Retinal pigment epithelial cell (primary cell): Measurements from ENCODE around the gene HBS1L.

Experiments used
- DNase-seq: peaks from one replicate; pipeline ENCODE4 v3.0.0-alpha.2; 2010; ENCODE audit warnings: low read depth
- H3K4me3 ChIP-seq: 2 replicates; pipeline ENCODE4 v1.5.1; 2011; ENCODE audit warnings: mild to moderate bottlenecking, low read length, control low read depth, moderate library complexity
- CTCF ChIP-seq: conservative IDR thresholded peaks from 2 replicates; pipeline ENCODE4 v1.5.1; 2011; ENCODE audit warnings: low read depth, low read length, control low read depth, inconsistent platforms

The HBS1L gene

DNA sequence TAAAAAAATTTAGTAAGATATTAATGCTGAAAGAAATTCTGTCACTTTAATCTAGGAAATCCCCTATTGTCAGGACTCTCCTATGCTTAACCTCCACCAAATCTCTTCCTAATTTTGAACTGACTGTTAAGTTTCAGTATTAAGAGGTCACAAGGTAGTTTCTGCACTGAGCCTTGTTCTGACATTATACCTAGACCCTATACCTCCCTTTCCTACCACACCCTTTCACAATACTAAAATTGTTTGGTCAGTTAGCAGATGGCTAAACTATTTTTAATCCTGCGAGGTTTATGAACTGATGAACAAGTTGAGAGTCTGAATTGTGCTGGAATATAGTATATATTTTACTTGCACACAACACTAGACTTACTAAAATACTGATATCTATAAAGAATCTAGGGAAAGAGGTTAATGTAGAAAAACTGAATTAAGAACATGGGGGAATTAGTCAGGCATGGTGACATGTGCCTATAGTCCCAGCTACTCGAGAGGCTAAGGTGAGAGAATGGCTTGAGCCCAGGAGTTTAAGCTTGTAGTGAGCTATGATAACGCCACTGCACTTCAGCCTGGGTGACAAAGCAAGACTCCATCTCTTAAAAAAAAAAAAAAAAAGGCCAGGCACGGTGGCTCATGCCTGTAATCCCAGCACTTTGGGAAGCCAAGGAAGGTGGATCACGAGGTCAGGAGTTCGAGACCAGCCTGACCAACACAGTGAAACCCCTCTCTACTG is 51.5 kb downstream of the HBS1L start:
- H3K4me3 ChIP-seq = no peak overlapping the region
- TF ChIP-seq CTCF = no peak
- no peak for DNase-seq

DNA sequence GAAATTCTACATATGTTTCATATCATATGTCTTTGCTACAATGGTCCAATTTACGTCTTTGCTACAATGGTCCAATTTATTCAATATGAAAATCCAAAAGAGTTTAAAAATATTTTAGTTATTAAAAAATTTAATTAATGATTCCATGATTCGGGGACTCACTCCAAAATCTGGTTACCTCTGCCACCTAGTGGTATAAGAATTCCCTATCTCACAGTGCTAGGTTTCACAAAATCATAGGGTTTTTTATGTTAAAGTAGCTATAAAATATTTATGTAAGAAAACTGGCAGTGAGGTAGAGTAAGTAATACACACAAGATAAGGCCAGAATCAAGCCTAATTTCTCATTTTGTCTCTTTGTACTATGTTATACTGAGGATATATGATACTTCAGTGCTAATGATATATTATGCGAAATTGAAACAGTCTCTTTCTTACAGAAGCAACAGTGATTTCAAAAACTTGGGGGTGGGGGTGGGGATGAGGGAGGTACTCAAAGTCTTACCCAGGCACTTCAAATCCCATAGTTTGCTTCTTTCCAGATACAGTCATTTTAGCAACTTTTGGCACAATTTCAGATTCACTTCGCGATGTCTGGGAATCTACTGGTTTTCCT is 52.3 kb downstream of the HBS1L start:
- peak; percentile 63 for TF ChIP-seq CTCF
- no peak overlapping the region for H3K4me3 ChIP-seq
- DNase-seq = no peak

GRCh38 chr6:134999107-134999506 is 55.5 kb downstream of the HBS1L start:
- TF ChIP-seq CTCF = no peak
- no peak overlapping the region for H3K4me3 ChIP-seq
- no peak for DNase-seq

GRCh38 chr6:134997133-134997995 is 57.3 kb downstream of the HBS1L start:
- no peak for TF ChIP-seq CTCF
- no peak for DNase-seq
- H3K4me3 ChIP-seq = no peak overlapping the region

DNA sequence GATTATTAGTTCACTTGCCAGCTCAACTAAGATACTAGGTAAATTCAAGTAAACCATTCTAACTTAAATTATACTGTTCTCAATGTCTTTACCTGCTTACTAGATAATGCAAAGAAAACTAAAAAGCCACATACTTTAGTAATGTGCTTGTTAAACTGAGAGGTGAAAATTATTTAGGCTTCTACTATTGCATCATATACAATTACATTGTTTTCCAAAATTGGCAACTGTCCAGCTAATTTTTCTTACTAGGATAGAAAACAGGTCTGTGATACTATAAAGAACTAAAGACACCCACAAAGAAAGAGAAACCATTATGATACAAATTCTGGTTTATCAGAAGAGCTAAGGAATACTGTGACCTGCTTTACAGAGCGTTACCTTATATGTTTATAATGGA is 59.1 kb downstream of the HBS1L start:
- no peak overlapping the region for H3K4me3 ChIP-seq
- TF ChIP-seq CTCF = no peak
- no peak for DNase-seq

- no peak overlapping the region for H3K4me3 ChIP-seq
- no peak for TF ChIP-seq CTCF
- DNase-seq = no peak
These were observed 60.2 kb downstream of the HBS1L start for GRCh38 chr6:134994431-134994830.
